Calu3 (cell line): ENCODE measurements around the gene METTL27. TPM values are rescaled to one million over a fixed set of nuclear protein-coding genes. Genes with fewer than 3 reads are reported as not detected.

Experiments
- BruUV-seq: library from RNA; stranded (reverse); fragments of 400-500 nt; replicated peaks from 2 replicates; lab custom pipeline; 2021; lab: Mats Ljungman, UMichigan
- CTCF ChIA-PET: fragments of 300-600 bp; sonication (Branson Sonifier 250); formaldehyde crosslinking; loops from one replicate; lab custom pipeline; 2022; ENCODE audit warnings: antibody characterized with exemption; lab: Charles Lee
- DNase-seq: peaks from one replicate; pipeline ENCODE4 v3.0.0; 2022
- H3K27ac Mint-ChIP-seq: one replicate; pipeline ENCODE4 v1.8.0; 2022; ENCODE audit warnings: mixed read lengths; ENCODE audit not compliant: unreplicated experiment
- H3K27me3 Mint-ChIP-seq: one replicate; pipeline ENCODE4 v1.8.0; 2022; ENCODE audit warnings: mixed read lengths; ENCODE audit not compliant: unreplicated experiment
- H3K36me3 Mint-ChIP-seq: one replicate; pipeline ENCODE4 v1.8.0; 2022; ENCODE audit warnings: mild to moderate bottlenecking, moderate library complexity, mixed read lengths; ENCODE audit not compliant: insufficient read depth, unreplicated experiment
- H3K4me1 Mint-ChIP-seq: one replicate; pipeline ENCODE4 v1.8.0; 2022; ENCODE audit warnings: mild to moderate bottlenecking, low read depth, mixed read lengths; ENCODE audit not compliant: unreplicated experiment
- H3K4me3 Mint-ChIP-seq: one replicate; pipeline ENCODE4 v1.8.0; 2022; ENCODE audit warnings: mild to moderate bottlenecking, low read depth, moderate library complexity, mixed read lengths; ENCODE audit not compliant: unreplicated experiment
- H3K9me3 Mint-ChIP-seq: one replicate; pipeline ENCODE4 v1.8.0; 2022; ENCODE audit warnings: low read depth, mixed read lengths; ENCODE audit not compliant: unreplicated experiment
- CTCF ChIP-seq: fragments of 200-600 bp; IDR thresholded peaks from one replicate; pipeline ENCODE4 v1.8.0; 2022; ENCODE audit warnings: antibody characterized with exemption; ENCODE audit not compliant: unreplicated experiment
- intact Hi-C: fragments of 100-400 bp; cut with micrococcal nuclease; formaldehyde crosslinking; loops from one replicate; pipeline ENCODE4 v1.10.0; 2022; ENCODE audit not compliant: unreplicated experiment
- total RNA-seq: library from RNA; stranded (reverse); gene quantifications from 2 replicates; pipeline ENCODE4 v1.2.3, GENCODE V29; 2022

The METTL27 gene
- total RNA-seq, 1 experiment from 2014 or later: 14.3 TPM

- intact Hi-C loops: loop anchor here (5.0 kb wide), 1 partner anchor 162 kb away; the partner anchor contains the start of gene ELN
- CTCF ChIA-PET: interaction anchor here (1.0 to 1.2 kb wide), 3 partner anchors 162 to 194 kb away, joined by 3 to 4 read pairs (median 3); no protein-coding TSS in a partner anchor
- DNase-seq: no peak
- Mint-ChIP-seq H3K27me3 (no peaks in the 10 kb centered on the region), H3K4me3 (no peak overlapping the region), H3K36me3 (no peaks in the 10 kb centered on the region), H3K9me3 (no peaks in the 10 kb centered on the region), H3K4me1 (no peaks in the 10 kb centered on the region), H3K27ac (no peak overlapping the region)
- no TSS peak for BruUV-seq
- TF ChIP-seq CTCF: no peak
Measured at GRCh38 chr7:73864981-73865711, 22.8 kb upstream of the METTL27 start.

DNA sequence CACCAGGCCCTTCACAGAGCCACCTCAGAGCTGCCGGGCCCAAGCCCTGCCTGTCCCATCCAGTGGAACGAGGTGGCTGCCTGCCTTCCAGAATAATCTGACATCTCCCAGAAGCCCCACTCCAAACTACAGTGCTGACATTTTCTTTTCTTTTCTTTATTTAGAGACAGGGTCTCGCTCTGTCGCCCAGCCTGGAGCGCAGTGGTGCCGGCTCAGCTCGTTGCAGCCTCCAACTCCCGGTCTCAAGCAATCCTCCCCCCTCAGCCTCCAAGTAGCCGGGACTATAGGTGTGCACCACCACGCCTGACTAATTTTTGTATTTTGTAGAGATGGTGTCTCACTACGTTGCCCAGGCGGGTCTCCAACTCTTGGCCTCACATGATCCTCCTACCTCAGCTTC, 19.0 kb upstream of the METTL27 start:
- no peak for TF ChIP-seq CTCF
- H3K4me1 Mint-ChIP-seq: no peaks in the 10 kb centered on the region
- intact Hi-C loops: no loop called here
- CTCF ChIA-PET: interaction anchor here (0.6 kb wide), 1 partner anchor 100 kb away, joined by 3 read pairs; no protein-coding TSS in a partner anchor
- BruUV-seq: no TSS peak
- H3K27ac Mint-ChIP-seq: no peak overlapping the region
- no peaks in the 10 kb centered on the region for H3K36me3 Mint-ChIP-seq
- no peaks in the 10 kb centered on the region for H3K27me3 Mint-ChIP-seq
- H3K4me3 Mint-ChIP-seq: no peak overlapping the region
- H3K9me3 Mint-ChIP-seq: no peaks in the 10 kb centered on the region
- no peak for DNase-seq

GRCh38 chr7:73860859-73861258, 18.5 kb upstream of the METTL27 start, which contains the start of gene TMEM270:
TMEM270 (plus strand) TSS chr7:73861159; CDS start chr7:73861195, 36 bp downstream.
- H3K27me3 Mint-ChIP-seq: no peaks in the 10 kb centered on the region
- no peak within 1 kb of the TSS for H3K4me3 Mint-ChIP-seq
- H3K27ac Mint-ChIP-seq: no peak within 1 kb of the TSS
- TF ChIP-seq CTCF: no peak
- intact Hi-C loops: no loop called here
- DNase-seq: no peak
- H3K9me3 Mint-ChIP-seq: no peaks in the 10 kb centered on the region
- CTCF ChIA-PET: interaction anchor here (0.6 kb wide), 1 partner anchor 101 kb away, joined by 3 read pairs; no protein-coding TSS in a partner anchor
- H3K36me3 Mint-ChIP-seq: no peaks in the 10 kb centered on the region
- no peaks in the 10 kb centered on the region for H3K4me1 Mint-ChIP-seq
- no TSS peak for BruUV-seq

- BruUV-seq: no TSS peak
- no peaks in the 10 kb centered on the region for H3K27me3 Mint-ChIP-seq
Measured at GRCh38 chr7:73858807-73859206, 16.5 kb upstream of the METTL27 start.

More at GRCh38 chr7:73858807-73859206, 16.5 kb upstream of the METTL27 start:
- intact Hi-C loops: no loop called here
- TF ChIP-seq CTCF: no peak
- no peak for DNase-seq
- Mint-ChIP-seq H3K9me3 (no peaks in the 10 kb centered on the region), H3K27ac (no peak overlapping the region), H3K4me3 (no peak overlapping the region), H3K36me3 (no peaks in the 10 kb centered on the region), H3K4me1 (no peaks in the 10 kb centered on the region)
- CTCF ChIA-PET: no interaction called here
